ENCODE data around the gene TOPAZ1.

TOPAZ1 gene

DNA sequence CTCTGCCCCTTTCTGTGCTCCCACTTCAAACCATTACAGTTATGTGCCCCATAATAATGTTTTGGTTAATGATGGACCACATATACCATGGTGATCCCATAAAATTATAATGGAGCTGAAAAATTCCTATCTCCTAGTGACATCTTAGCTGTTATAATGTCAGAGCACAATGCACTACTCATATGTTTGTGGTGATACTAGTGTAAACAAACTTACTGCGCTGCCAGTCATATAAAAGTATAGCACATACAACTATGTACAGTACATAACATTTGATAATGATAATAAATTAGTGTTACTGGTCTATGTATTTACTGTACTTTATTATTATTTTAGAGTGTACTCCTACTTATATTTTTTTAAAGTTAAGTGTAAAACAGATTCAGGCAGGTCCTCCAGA is 51.3 kb downstream of the TOPAZ1 start:
- no peak for DNase-seq (ENCODE audit: extremely low read depth, low read depth)
- TF ChIP-seq, protein P1, sequence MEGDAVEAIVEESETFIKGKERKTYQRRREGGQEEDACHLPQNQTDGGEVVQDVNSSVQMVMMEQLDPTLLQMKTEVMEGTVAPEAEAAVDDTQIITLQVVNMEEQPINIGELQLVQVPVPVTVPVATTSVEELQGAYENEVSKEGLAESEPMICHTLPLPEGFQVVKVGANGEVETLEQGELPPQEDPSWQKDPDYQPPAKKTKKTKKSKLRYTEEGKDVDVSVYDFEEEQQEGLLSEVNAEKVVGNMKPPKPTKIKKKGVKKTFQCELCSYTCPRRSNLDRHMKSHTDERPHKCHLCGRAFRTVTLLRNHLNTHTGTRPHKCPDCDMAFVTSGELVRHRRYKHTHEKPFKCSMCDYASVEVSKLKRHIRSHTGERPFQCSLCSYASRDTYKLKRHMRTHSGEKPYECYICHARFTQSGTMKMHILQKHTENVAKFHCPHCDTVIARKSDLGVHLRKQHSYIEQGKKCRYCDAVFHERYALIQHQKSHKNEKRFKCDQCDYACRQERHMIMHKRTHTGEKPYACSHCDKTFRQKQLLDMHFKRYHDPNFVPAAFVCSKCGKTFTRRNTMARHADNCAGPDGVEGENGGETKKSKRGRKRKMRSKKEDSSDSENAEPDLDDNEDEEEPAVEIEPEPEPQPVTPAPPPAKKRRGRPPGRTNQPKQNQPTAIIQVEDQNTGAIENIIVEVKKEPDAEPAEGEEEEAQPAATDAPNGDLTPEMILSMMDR (IDR thresholded peaks at IDR 0.05; ENCODE audit: low read depth, low read length), result no peak

DNA sequence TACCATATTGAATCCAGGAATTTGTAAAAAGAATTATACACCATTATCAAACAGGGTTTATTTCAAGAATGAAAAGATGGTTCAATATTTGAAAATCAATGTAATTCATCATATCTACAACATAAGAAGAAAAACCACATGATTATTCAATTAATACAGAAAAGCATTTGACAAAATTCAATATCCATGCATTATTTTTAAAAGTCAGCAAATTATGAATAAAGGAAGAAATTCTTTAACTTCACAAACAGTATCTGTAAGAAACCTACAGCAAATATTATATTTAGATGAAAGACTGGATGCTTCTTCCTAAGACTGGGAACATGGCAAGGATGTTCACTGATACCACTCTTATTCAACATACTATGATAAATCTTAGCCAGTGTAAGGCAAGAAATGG is 55.6 kb downstream of the TOPAZ1 start:
- no peak for DNase-seq (ENCODE audit: extremely low read depth, low read depth)
- TF ChIP-seq, protein P1 (IDR thresholded peaks at IDR 0.05; ENCODE audit: low read depth, low read length), result no peak

DNA sequence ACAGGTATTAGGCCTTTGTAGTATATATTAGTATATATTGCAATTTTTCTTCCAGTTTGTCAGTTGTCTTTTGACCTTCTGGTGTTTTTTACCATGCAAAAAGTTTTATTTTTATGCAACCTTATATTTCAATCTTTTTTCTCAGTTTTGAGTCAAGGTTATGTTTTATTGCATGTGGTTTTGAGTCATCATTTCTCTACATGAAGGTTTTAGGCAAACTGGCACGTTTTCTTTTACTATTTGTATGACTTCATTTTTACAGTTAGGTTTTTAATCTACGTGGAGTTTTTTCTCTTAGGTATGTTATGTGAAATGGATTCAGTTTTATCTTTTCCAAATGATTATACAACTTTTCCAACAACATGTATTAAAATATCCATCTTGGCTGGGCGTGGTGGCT is 60.1 kb downstream of the TOPAZ1 start:
- TF ChIP-seq, protein P1 (IDR thresholded peaks at IDR 0.05; ENCODE audit: low read depth, low read length), result no peak
- no peak for DNase-seq (ENCODE audit: extremely low read depth, low read depth)

DNA sequence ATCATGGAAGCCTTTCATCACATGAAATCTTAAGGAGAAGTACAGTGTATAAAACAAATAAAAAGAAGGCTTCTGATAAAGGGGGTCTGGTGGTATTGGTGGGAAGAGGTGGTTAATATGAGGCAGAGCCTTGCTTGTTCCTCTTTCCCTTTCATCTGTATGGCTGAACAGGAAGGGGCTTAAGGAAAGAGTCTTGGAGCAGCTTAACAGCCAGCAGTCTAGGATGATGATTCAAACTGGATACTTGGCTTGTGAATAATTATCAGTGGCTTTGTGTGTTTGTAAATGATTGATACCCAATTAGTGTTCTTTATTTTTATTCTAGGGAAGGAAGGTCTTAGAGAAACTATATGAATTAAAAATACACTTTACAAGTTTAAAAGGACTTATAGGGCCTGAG is 67.8 kb downstream of the TOPAZ1 start:
- no peak for DNase-seq (ENCODE audit: extremely low read depth, low read depth)
- TF ChIP-seq, protein P1 (IDR thresholded peaks at IDR 0.05; ENCODE audit: low read depth, low read length), result no peak

DNA sequence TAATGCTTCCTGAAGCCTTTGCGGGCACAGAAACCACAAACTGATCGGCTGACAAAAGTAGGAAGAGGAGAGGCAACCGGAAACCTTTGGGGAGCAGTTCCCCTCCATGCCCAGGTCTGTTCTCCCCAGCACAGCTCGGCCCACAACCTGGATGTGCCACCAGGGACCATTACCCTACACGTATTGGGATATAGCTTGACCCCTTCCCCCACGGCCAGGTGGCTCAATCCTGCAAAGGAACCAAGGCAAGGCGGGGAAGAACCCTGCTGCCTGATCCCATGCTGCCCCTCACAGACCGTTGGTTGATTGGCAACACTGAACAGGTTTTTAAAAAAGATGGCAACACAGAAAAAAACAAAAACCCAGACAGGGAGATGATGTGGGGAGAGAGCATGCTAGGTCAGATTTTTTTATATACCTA is 77.2 kb downstream of the TOPAZ1 start:
- no peak for DNase-seq (ENCODE audit: extremely low read depth, low read depth)
- TF ChIP-seq, protein P1 (IDR thresholded peaks at IDR 0.05; ENCODE audit: low read depth, low read length), result no peak

DNA sequence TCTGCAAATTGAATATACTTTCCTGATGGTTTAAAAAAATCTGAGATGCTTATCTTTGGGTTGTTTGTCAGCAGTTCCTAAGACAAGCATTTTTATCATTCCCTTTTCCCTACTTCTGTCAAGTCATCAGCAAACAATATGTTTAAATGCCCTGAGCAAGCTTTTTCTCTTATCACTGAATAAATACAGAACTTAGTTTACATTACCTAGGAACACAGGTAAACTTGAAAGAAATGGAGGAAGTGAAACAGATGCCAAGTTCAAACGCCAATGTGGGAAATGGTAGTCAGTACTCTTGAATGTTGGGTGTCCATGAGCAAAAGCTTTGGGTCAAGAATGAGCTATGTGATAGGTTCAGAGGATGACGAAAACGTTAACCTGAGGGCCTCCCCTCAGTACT is 79.6 kb downstream of the TOPAZ1 start:
- DNase-seq (ENCODE audit: extremely low read depth, low read depth), result no peak

DNA sequence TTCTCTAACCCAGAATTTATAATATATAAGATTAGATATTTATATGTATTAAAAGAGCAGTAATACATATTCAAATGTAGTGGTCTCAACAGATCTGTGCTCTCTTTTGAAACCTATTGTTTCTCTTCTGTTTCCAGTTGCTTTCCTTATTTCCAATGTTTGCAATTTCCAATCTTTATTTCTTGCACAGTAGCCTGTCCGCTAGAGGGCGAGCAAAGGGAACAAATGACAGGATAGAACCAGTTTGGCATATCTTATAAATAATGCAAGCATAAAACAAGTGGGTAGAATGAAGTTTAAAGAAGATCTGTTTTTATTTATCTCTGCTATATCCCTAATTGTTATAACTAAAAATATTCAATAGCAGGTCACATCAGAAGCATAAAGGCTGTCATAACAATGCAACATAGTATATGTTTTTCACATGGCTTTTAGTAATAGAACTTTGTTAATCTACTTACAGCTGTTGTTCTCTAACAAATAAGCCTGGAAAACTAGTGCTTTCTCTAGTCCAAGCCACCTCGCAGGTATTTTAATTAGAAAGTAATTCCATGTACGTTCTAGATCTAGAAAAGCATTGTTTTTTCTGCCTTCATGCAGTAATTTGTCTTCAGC is 81.8 kb downstream of the TOPAZ1 start:
- TF ChIP-seq, protein P1 (IDR thresholded peaks at IDR 0.05; ENCODE audit: low read depth, low read length), result peak; percentile 91
- peak; percentile 44 for DNase-seq (ENCODE audit: extremely low read depth, low read depth)

More for the DNA sequence above, 79.6 kb downstream of the TOPAZ1 start:
- TF ChIP-seq, protein P1 (IDR thresholded peaks at IDR 0.05; ENCODE audit: low read depth, low read length), result no peak

Data from AG09319 (cell line).